GM19455 (cell line): Measurements from ENCODE around the gene SYT17.
"Not testable (repeated sequence)": the region's sequence is repeated elsewhere in the genome, so short reads cannot be mapped to it uniquely, and the experiment has no call there.

Source experiments
- ATAC-seq: cut with Tn5 transposase; IDR thresholded peaks from one replicate; pipeline ENCODE4 v1.9.1; 2021; ENCODE audit not compliant: unreplicated experiment

SYT17 gene

DNA sequence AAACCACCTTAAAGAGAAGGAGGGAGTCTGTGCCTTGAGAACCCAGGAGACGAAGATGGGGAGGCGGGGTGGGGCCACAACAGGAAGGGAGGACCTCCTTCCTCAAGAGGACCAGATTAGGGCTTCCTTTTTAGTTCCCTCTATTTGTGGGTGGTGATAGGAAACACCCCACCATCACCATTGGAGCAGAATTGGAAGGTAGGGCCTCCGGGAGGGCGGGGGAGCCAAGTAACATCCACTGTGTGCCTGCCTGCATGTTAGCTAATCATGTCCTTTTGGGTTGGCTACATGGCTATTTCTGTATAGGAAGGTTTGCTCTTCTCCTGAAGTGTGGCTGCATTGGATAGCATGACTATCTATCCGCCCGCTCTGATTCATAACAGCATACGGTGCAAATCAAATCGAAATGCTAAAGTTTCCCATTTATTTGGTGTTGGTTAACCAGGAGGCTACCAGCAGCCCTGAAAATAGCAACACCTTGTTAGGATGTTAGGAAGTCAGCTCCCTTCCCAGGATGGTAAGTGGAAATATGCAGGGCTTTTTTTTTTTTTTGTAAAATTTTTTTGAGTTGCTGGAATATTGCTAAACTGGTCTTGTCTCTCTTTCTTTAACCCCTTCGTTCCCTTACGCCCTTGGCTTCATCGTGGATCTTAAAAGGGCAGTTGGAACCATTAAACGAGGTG lies 4.2 kb downstream of the SYT17 start:
- ATAC-seq: no peak

DNA sequence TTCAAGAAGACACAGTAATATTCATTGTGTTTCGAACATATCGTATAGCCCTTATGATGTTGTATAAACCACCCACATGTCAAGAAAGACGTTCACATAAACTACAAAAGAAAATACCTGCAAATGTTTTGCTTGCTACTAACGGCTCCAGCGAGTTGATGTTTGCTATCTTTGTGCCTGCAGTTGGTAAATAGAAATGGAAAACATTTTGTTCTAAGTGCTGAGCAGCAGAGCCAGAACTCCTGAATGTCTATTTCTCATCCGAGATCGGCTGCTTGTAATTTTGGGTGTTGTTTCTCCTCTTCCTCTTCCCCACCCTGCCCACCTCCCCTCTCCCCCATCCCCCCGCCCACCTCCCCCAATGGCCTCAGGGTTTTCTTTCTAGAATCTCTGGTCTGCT lies 5.0 kb downstream of the SYT17 start:
- ATAC-seq: no peak

DNA sequence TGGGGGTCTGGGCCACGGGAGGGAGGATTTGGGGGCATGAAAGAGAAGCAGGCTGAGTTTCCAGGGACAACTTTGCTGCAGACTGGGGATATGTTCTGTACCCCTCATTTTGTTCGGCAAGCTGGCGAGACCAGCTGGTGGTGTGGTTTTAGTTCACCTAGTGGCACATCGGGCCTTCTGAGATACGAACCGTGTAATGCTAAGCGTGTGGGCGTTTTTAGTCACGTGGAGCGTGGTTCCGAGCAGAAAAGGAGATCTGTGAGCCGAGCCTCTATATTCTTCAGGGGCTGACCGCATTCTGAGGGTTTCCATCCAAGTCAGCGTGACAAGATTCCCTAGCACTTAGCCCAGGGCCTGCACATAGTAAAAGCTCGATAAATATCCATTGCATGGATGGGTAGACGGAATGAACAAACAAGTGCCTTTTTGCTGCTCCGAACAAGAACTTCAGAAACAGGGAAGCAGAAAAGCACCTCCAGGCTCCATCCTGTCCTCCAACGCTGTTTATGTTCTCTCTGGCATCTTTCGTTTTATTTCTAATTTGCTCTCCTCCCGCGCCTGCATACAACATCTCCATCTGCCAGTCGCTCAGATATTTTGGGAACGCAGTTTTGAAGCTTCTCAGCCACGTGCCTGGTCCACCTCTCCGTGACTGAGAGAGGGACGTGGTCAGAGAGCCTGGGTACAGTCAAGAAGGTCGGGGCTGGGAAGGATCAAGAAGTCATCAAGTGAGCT lies 5.8 kb downstream of the SYT17 start:
- no peak for ATAC-seq

DNA sequence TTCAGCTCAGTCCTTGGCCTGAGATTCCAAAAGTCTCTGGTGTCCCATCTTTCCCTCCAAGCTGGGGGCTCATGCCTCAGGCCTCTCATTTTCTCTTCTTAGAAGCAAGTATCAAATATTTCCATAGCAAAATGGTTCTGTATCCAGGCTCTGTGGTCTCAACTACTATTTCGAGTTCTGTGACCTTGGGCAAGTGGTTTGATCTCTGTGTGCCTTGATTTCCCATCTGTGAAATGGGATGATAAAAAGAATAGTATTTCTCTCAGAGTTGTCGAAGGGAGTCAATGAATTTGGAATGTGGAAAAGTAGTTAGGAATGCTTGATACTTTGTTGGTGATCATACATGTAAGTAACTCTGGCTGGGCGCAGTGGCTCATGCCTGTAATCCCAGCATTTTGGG lies 6.4 kb downstream of the SYT17 start:
- ATAC-seq: no peak

DNA sequence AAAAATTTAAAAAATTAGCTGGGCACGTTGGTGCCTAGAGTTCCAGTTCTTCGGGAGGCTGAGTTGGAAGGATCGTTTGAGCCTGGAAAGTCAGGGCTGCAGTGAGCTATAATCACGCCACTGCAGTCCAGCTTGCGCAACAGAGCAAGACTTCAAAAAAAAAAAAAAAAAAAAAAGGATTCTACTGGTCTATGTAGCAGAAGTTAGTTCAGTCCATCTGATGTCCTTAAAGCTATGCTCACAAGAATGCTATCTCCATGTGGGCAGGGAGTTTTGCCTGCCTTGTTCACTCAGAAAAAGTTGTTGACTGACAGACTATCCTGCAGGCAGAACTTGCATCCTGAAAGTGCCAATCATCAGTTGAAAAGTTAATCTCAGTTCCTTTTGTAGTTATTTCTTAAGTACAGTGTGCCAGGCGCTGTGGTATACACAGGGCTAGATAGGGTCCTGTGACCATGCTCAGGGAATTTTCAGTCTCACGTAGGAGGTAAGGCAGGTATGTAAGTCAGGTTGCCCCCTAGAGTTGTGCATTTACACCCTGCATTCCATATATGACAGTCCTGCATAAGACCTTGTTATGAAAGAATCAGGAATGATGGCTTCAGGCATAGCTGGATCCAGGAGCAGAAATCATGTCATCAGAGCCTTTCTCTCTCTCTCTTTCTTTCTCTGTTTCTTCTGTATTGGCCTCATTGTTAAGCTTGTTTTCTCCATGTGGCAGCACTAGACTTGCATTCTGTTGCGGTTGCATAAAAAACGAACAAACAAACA lies 7.6 kb downstream of the SYT17 start:
- ATAC-seq: no peak

DNA sequence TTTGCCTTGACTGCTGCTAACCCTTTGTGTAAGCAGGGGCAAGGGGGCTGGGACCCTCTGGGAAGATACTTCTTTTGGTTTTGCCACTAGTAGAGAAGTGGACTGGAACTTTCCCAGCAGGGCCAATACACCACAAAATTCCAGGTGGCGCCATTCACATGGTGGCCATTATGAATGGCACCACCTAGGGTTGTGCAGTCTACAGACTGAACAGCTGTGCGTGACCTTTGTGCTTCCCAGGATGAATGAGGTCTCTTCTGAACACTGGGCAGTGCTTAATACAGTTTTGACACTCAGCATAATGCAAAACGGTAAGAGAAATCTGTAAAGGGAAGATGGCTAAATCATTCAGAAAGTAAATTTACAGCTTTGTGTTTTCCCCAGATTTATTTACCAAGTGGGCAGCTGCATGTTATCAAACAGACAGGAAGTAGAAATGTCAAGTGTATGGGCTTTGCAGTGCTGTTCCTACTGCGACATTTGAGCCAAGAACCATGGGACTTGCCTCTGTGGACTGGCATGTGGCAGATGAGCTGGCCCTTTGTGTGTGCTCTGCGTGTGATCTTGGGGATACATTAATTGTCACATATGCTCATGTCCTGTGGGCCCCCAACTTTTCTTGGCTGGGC lies 9.2 kb downstream of the SYT17 start:
- ATAC-seq: no peak

DNA sequence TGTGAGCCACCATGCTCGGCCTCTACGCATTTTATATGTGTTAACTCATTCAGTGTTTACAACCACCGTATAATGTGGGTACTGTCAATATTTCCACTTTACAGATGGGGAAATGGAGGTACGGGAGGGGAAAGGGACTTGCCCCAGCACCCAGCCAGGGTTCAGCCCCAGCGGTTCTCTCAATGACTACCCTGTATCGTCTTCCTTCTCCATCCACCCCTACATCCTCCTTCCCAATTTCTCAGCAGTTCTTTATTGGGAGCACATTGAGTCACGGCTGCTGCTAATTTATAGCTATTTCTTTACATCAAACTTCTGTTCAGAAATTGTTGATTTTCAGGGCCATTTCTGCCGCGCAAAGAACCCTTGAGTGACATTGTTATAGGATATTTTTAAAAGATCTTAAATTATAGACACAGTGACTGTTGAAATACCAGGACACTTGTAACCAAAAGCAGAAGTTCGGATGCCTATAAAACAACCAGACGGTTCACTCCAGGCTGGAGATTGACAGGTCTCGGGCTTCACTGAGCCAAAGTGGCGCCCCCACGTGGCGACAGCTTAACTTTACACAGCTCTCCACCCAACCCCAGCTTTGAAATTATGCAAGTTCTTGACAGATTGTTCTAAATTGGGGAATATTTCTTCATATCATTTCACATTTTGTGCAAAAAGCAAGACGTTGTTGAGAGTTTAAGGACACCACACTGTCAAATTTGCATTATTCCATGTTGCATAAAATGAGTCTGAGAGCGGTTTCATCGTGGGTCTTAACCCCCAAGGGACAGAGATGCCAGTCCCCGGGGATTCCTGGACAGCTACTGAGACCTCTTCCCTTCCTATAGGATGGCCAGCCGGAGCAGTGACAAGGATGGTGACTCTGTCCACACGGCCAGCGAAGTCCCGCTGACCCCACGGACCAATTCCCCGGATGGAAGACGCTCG lies 11.8 kb downstream of the SYT17 start:
- no peak for ATAC-seq

DNA sequence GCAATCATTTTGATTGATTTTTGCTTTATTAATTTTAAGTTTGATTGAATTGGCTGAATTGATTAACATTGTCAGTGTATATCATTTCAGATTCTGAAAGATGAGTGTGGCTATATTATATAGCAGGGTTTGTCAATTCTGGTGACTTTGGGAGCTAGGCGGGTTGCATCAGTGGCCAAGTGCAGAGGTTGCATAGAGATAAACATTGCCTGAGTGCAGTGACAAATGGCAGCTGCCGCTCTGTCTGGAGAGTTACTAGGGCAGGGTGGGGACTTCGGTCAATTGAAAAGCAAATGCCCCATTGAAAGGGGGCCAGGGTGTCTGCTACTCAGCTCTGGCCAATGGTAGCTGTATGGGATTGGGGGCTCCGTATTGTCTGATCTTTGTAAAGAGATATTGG lies 12.7 kb downstream of the SYT17 start:
- ATAC-seq: no peak

DNA sequence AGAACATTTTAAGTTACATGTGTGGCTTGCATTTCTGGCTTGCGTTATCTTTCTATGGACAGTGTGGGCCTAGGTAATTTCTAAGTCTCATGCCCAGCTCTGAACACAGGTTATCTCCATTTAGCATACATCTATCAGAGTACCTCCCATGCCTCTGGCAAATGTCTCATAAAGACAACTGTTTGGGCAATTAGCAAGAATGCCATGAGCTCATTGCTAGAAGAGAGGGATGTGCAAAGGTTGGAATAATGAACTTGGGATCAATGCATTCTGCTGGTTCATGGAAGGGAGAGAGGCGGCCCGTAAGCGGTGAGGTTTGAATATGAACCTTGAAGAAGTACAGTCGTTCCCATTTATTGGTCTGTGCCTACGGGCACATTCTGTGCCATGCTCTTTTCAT lies 14.4 kb downstream of the SYT17 start:
- no peak for ATAC-seq

DNA sequence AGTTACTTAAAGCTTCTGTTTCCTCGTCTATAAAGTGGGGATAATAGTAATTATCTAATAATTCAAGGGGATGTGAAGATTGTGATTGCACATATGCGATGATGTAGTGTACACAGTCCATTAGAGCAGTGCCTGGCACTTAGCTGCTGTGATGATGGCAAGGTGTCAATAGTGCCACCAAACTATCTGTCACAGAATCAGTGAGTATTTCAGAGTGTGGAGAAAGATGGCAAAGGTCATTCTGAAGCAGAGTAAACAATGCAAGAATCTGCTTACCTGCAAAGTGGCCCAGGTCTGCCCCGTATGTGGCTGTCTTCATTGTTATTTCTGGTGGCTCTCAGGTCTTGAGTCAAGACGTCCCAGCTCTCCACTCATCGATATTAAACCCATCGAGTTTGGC lies 15.1 kb downstream of the SYT17 start:
- no peak for ATAC-seq

DNA sequence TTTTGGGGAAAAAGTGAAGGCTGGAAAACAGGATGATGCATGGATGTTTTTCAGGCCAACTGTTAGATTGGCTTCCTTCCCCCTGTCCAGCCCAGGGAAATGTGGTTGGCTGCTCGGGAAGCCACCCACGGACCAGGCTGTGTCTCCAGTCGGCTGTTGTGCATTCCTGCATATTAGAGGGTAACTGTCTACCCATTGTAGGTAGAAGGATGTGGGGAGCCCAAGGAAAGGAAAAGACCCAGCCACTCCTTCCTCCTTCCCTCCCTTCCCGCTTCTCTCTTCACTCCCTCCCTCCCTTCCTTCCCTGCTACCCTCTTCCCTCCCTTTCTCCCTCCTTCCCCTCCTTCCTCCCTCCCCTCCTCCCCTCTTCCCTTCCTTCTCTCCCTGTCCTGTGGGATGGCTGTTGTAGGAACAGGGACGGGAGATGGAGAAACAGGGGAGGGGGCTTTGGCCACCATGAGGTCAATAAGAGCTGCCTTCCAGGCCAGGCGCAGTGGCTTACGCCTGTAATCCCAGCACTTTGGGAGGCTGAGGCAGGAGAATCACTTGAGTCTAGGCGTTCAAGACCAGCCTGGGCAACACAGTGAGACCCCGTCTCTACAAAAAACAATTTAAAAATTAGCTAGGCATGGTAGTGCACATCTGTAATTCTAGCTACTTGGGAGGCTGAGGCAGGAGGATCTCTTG lies 16.9 kb downstream of the SYT17 start:
- ATAC-seq: no peak

DNA sequence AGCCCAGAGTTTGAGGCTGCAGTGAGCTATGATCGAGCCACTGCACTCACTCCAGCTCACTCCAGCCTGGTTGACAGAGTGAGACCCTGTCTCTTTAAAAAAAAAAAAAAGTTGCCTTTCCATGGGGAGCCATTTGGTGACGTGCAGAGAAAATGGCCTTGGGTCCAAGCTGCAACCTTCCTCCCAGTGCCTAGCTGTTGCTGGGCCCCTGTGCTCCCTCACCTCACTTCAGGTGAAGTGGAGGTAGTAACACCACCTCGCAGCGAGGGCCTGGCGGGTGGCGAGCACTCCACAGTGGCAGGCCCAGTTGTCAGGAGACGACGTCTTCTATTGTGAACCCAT lies 17.4 kb downstream of the SYT17 start:
- ATAC-seq: no peak

DNA sequence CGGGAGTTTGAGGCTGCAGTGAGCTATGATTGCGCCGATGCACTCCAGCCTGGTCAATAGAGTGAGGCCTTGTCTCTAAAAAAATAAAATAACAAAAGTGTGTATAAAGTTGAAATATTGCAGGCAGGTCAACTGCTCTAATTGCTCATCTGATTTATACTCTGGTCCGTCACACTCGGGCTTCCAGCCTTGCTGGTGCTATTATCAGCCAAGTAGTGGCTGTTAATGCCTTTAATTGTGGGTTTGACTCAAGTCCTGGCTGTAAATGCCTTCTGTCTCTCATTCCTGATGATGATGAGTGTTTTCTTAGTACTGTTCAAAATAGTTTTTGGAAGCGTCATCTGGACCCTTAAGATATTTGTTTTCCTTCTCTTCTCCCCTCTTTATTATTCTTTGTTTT lies 18.4 kb downstream of the SYT17 start:
- ATAC-seq: no peak

DNA sequence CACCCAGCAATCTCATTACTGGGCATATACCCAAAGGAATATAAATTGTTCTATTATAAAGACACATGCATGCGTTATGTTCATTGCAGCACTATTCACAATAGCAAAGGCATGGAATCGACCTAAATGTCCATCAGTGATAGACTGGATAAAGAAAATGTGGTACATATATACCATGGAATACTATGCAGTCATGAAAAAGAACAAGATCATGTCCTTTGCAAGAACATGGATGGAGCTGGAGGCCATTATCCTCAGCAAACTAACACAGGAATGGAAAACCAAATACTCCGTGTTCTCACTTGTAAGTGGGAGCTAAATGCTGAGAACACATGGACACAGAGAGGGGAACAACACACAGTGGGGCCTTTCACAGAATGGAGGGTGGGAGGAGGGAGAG lies 19.9 kb downstream of the SYT17 start:
- ATAC-seq: not testable (repeated sequence)

DNA sequence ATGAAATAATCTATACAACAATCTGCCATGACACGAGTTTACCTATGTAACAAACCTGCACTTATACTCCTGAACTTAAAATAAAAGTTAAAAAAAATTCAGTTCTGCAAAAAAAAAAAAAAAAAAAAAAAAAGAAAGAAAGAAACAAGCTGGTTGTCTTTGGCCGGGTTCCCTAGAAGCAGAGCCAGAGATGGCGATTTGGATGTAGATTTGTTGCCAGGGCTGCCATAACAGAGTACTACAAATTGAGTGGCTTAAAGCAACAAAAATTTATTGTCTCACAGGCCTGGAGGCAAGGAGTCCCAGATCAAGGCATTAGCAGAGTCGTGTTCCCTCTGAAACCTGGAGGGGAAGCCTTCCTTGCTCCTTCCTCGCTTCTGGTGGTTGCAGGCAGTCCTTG lies 20.4 kb downstream of the SYT17 start:
- ATAC-seq: no peak

DNA sequence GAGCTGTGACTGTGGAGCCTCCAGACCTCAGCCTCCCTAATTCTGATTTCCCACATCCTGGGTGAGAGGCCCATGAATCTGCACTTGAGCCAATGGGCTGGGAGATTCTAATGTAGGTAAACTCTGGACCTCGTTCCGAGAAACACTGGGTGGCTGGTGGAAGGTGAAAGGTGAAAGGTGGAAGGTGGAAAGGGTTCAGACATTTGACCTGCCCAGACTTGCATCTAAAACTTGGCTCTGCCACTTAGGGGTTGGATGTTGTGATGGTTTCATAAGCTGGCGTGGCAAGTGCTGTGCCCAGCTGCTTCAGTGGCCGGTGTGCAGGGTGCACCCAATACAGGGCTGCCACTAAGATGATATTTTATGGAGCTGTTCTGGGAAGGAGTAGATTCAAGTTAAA lies 24.8 kb downstream of the SYT17 start:
- ATAC-seq: no peak

DNA sequence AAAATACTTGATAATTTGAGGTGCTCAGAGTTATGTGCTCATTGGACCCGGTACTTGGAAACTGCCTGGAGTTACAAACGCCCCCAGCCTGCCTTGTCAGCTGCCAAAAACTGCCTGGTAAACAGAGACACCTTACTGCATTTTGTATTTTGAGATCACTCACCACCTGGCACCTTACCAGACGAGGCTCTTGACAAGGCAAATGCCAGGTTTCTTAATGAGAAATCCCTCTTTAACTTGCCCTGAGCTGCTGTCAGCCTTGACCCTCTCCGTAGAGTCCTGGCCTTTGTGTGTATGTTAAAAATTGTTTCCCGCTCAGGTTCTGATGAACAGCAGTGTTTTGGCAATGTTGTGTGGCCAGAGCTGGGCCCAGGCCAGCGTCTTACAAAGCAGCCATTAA lies 28.8 kb downstream of the SYT17 start:
- no peak for ATAC-seq

DNA sequence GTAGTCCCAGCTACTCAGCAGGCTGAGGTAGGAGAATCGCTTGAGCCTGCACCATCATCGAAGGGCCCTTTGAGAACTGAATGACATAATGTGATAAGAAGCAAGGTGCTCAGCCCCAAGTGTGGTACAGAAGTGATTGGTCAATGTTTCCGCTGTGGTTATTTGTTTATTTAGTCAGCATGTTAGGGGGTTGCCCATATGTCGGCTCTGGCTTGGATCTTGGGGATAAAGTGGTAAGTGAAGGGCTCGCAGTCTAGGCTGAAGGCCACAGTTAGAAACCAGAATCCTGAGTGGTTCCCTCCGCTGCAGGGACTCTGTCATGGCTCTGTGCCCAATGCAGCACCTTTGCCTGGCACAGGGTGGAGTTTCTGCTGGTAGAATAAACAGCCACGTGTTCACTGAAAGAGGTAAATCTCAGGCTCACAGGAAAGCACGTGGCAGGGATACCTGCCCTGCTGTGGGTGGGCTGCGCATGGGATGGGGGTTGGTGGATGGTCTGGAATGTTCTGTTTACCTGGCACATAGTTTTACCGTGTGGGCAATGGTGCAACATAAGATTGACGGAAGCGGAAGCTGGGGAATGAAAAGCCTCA lies 35.4 kb downstream of the SYT17 start:
- no peak for ATAC-seq

DNA sequence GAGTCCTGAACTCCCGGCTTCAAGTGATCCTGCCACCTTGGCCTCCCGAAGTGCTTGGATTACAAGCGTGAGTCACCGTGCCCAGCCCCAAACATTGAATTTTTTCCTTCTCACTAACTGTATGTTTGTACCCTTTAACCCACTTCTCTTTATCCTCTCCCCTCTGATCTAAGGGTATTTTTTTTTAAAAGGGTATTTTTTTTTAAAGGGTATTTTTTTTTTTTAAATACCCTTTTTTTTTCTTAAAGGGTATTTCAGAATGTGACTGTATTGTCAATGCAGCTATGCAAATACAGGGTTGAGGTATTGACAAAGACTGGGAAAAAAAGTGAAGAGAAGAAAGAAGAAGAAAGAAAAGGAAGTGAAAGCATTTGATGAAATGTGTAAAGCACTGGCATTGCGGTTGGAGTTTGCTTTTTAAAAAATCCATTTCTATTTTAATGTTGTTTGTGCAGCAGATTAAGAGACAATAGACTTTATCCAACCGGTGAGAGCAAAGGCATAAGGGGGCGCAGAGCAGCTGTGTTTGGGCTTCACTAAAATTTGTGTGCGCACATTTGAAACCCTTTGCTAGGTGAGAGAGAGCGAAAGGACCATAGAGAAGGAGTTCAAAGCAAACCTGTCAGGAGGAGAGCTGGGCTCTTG lies 42.4 kb downstream of the SYT17 start:
- ATAC-seq: no peak
